ENCODE results near the gene USP17L30.
"Not testable (repeated sequence)": the region's sequence is repeated elsewhere in the genome, so short reads cannot be mapped to it uniquely, and the experiment has no call there.

DNA sequence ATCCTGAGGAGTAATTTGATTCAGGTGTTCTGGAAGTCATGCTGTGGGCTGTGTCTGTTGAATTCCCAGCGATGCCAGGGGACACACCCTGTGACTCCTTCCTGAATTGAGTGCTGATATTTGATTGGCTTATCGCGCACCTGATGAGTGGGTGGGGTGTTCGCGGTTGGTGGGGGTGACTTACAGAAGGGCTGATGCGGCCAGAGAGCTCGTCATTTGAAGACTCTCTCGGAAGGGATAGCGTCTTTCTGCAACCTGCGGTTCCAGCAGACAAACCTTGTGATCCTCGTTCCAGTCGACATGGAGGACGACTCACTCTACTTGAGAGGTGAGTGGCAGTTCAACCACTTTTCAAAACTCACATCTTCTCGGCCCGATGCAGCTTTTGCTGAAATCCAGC is 9.6 kb upstream of the USP17L30 start, which contains the start of gene USP17L29:
- TF ChIP-seq EZH2 (IDR thresholded peaks at IDR 0.05); POLR2AphosphoS5 (IDR thresholded peaks at IDR 0.05; ENCODE audit: borderline replicate concordance, low read depth, low read length): not testable (repeated sequence)
